Caco-2 (cell line): ENCODE results near the gene HNRNPA2B1. TPM values are rescaled to one million over a fixed set of nuclear protein-coding genes. Genes with fewer than 3 reads are reported as not detected.
A peak's percentile ranks its signal among the peaks of the same experiment; 100 is the strongest.

ENCODE experiments used
- BruUV-seq: library from RNA; stranded (reverse); fragments of 400-500 nt; replicated peaks from 2 replicates; lab custom pipeline; 2021; lab: Mats Ljungman, UMichigan
- CTCF ChIA-PET: fragments of 300-600 bp; sonication (Branson Sonifier 250); formaldehyde crosslinking; loops from one replicate; lab custom pipeline; 2022; ENCODE audit warnings: antibody characterized with exemption; lab: Charles Lee
- POLR2A ChIA-PET: fragments of 300-600 bp; sonication (Branson Sonifier 250); formaldehyde crosslinking; loops from one replicate; lab custom pipeline; 2022; ENCODE audit warnings: antibody characterized with exemption; lab: Charles Lee
- DNase-seq, 2 experiments: peaks; one replicate each; pipeline versions ENCODE4 v3.0.0 to v3.0.0-alpha.2; 2020 to 2022
- H3K27me3 ChIP-seq: replicated peaks from 2 replicates; pipeline ENCODE4 v1.6.0; 2011; ENCODE audit warnings: low read length; ENCODE audit not compliant: control insufficient read depth, insufficient read depth
- H3K36me3 ChIP-seq: 2 replicates; pipeline ENCODE4 v1.5.1; 2011; ENCODE audit warnings: low read length; ENCODE audit not compliant: control insufficient read depth, insufficient read depth
- H3K4me1 ChIP-seq: fragments of 250-450 bp; sonication (Bioruptor Pico); 2 replicates; pipeline ENCODE4 v1.5.1; 2020; ENCODE audit warnings: mild to moderate bottlenecking
- H3K4me3 ChIP-seq: 2 replicates; pipeline ENCODE4 v1.5.1; 2011; ENCODE audit warnings: low read depth, mild to moderate bottlenecking, control low read depth, low read length
- H3K9me3 ChIP-seq: fragments of 250-450 bp; sonication (Bioruptor Pico); 2 replicates; pipeline ENCODE4 v1.5.1; 2020; ENCODE audit warnings: mild to moderate bottlenecking, moderate library complexity
- H3K27ac Mint-ChIP-seq: one replicate; pipeline ENCODE4 v1.8.0; 2022; ENCODE audit warnings: mixed read lengths; ENCODE audit not compliant: unreplicated experiment
- H3K27me3 Mint-ChIP-seq: one replicate; pipeline ENCODE4 v1.8.0; 2022; ENCODE audit warnings: mixed read lengths; ENCODE audit not compliant: insufficient read depth, unreplicated experiment
- H3K36me3 Mint-ChIP-seq: one replicate; pipeline ENCODE4 v1.8.0; 2022; ENCODE audit warnings: mild to moderate bottlenecking, mixed read lengths; ENCODE audit not compliant: insufficient read depth, unreplicated experiment
- H3K4me1 Mint-ChIP-seq: one replicate; pipeline ENCODE4 v1.8.0; 2022; ENCODE audit warnings: low read depth, mixed read lengths; ENCODE audit not compliant: unreplicated experiment
- H3K4me3 Mint-ChIP-seq: one replicate; pipeline ENCODE4 v1.8.0; 2022; ENCODE audit warnings: mild to moderate bottlenecking, moderate library complexity, mixed read lengths; ENCODE audit not compliant: unreplicated experiment
- H3K9me3 Mint-ChIP-seq: one replicate; pipeline ENCODE4 v1.8.0; 2022; ENCODE audit warnings: mixed read lengths; ENCODE audit not compliant: unreplicated experiment
- intact Hi-C: fragments of 100-400 bp; cut with micrococcal nuclease; formaldehyde crosslinking; loops from one replicate; pipeline ENCODE4 v1.10.0; 2022; ENCODE audit not compliant: unreplicated experiment
- total RNA-seq: library from RNA; stranded (reverse); gene quantifications from 2 replicates; pipeline ENCODE4 v1.2.3, GENCODE V29; 2022
- TF ChIP-seq, protein P1 (sequence below), 2 experiments: fragments of 200-600 bp in 1 of 2; IDR thresholded peaks; 1 replicate in 1 of 2; 2 replicates in 1 of 2; pipeline versions ENCODE4 v1.5.1 to v1.8.0; 2011 to 2022; ENCODE audit warnings: antibody characterized with exemption in 1 of 2, control low read depth in 1 of 2, inconsistent platforms in 1 of 2, low read depth in 1 of 2, low read length in 1 of 2, mild to moderate bottlenecking in 1 of 2, moderate library complexity in 1 of 2; ENCODE audit not compliant: insufficient read depth in 1 of 2, severe bottlenecking in 1 of 2, unreplicated experiment in 1 of 2

The HNRNPA2B1 gene
- total RNA-seq, 1 experiment from 2014 or later = 799 TPM

DNA sequence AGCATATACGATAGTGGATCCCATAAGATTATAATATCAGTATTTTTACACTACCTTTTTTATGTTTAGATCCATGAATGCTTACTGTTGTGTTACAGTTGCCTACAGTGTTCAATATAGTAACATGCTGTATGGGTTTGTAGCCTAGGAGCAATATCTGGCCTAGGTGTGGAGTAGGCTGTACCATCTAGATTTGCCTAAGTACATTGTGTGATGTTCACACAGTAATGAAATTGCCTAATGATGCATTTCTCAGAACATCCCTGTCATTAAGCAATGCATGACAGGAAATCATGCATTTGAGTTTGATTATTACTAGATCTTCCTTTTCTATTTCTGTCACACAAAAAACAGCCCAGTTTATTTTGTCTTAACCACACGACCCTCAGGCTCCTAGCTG is 15.5 kb upstream of the HNRNPA2B1 start:
- POLR2A ChIA-PET = no interaction called here
- intact Hi-C loops = no loop called here
- Mint-ChIP-seq H3K9me3 (no peaks in the 10 kb centered on the region), H3K27me3 (no peaks in the 10 kb centered on the region), H3K36me3 (peaks cover 36% of the 10 kb centered on the region), H3K27ac (no peak overlapping the region), H3K4me1 (peaks cover 6% of the 10 kb centered on the region), H3K4me3 (no peak overlapping the region)
- no peak for DNase-seq
- Histone ChIP-seq H3K4me3 (no peak overlapping the region), H3K9me3 (no peaks in the 10 kb centered on the region), H3K27me3 (no peaks in the 10 kb centered on the region), H3K36me3 (no peaks in the 10 kb centered on the region), H3K4me1 (no peaks in the 10 kb centered on the region)
- TF ChIP-seq, protein P1, sequence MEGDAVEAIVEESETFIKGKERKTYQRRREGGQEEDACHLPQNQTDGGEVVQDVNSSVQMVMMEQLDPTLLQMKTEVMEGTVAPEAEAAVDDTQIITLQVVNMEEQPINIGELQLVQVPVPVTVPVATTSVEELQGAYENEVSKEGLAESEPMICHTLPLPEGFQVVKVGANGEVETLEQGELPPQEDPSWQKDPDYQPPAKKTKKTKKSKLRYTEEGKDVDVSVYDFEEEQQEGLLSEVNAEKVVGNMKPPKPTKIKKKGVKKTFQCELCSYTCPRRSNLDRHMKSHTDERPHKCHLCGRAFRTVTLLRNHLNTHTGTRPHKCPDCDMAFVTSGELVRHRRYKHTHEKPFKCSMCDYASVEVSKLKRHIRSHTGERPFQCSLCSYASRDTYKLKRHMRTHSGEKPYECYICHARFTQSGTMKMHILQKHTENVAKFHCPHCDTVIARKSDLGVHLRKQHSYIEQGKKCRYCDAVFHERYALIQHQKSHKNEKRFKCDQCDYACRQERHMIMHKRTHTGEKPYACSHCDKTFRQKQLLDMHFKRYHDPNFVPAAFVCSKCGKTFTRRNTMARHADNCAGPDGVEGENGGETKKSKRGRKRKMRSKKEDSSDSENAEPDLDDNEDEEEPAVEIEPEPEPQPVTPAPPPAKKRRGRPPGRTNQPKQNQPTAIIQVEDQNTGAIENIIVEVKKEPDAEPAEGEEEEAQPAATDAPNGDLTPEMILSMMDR (IDR thresholded peaks at IDR 0.05; ENCODE audit: insufficient read depth in 1 of 2, low read depth in 1 of 2, low read length in 1 of 2, severe bottlenecking in 1 of 2, unreplicated experiment in 1 of 2) = no peak
- BruUV-seq = no TSS peak
- CTCF ChIA-PET = no interaction called here

DNA sequence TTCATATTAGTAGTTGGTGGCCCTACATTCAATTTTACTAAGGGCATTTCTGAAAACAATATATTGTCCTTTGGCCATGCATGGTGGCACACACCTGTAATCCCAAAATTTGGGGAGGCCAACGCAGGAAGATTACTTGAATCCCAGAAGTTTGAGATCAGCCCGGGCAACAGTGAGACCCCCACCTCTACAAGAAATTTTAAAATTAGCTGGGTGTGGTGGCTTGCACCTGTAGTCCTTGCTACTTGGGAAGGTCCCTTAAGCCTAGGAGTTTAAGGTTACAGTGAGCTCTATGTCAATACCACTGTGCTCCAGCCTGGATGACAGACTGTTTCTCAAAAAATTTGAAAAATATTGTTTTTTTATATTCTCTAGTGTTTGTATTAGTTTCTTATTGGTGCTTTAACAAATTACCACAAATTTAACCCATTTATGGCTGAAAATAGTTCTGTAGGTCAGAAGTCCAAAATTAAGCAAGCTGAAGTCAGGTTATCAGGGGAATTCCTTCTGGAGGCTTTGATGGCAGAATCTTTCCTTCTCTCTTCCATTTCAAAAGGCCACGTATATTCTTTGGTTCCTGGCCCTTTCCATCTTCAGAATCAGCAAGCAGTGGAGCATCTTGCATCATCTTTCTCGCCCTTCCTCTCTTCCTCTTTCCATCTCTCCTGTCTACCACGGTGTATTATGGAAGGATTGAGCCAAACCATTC is 13.4 kb upstream of the HNRNPA2B1 start:
- H3K36me3 Mint-ChIP-seq = peaks cover 57% of the 10 kb centered on the region
- TF ChIP-seq, protein P1 (IDR thresholded peaks at IDR 0.05; ENCODE audit: insufficient read depth in 1 of 2, low read depth in 1 of 2, low read length in 1 of 2, severe bottlenecking in 1 of 2, unreplicated experiment in 1 of 2) = no peak
- CTCF ChIA-PET = no interaction called here
- POLR2A ChIA-PET = interaction anchor here (1.1 kb wide), 1 partner anchor 14 kb away, joined by 4 read pairs; no protein-coding TSS in a partner anchor
- Histone ChIP-seq H3K4me3 (no peak overlapping the region), H3K9me3 (no peaks in the 10 kb centered on the region), H3K36me3 (peaks cover 2% of the 10 kb centered on the region), H3K27me3 (no peaks in the 10 kb centered on the region), H3K4me1 (no peaks in the 10 kb centered on the region)
- no peaks in the 10 kb centered on the region for H3K9me3 Mint-ChIP-seq
- DNase-seq = no peak
- H3K27me3 Mint-ChIP-seq = no peaks in the 10 kb centered on the region
- intact Hi-C loops = no loop called here
- H3K27ac Mint-ChIP-seq = no peak overlapping the region
- peaks cover 6% of the 10 kb centered on the region for H3K4me1 Mint-ChIP-seq
- no peak overlapping the region for H3K4me3 Mint-ChIP-seq
- no TSS peak for BruUV-seq

- Mint-ChIP-seq H3K27ac (no peak overlapping the region), H3K36me3 (peaks cover 65% of the 10 kb centered on the region), H3K9me3 (no peaks in the 10 kb centered on the region), H3K4me1 (peaks cover 6% of the 10 kb centered on the region), H3K27me3 (no peaks in the 10 kb centered on the region), H3K4me3 (no peak overlapping the region)
- peaks cover 2% of the 10 kb centered on the region for H3K36me3 ChIP-seq
- ChIA-PET CTCF (no interaction called here), POLR2A (no interaction called here)
- DNase-seq = no peak
- no peak overlapping the region for H3K4me3 ChIP-seq
- TSS peak; percentile 37 for BruUV-seq
- TF ChIP-seq, protein P1 (IDR thresholded peaks at IDR 0.05; ENCODE audit: insufficient read depth in 1 of 2, low read depth in 1 of 2, low read length in 1 of 2, severe bottlenecking in 1 of 2, unreplicated experiment in 1 of 2) = no peak
- intact Hi-C loops = no loop called here
- H3K9me3 ChIP-seq = no peaks in the 10 kb centered on the region
- no peaks in the 10 kb centered on the region for H3K4me1 ChIP-seq
- no peaks in the 10 kb centered on the region for H3K27me3 ChIP-seq
Measured at GRCh38 chr7:26212921-26213718, 12.6 kb upstream of the HNRNPA2B1 start.
